ENCODE measurements around the gene HNRNPLL.
"Not testable (repeated sequence)": the region's sequence is repeated elsewhere in the genome, so short reads cannot be mapped to it uniquely, and the experiment has no call there.

The HNRNPLL gene

DNA sequence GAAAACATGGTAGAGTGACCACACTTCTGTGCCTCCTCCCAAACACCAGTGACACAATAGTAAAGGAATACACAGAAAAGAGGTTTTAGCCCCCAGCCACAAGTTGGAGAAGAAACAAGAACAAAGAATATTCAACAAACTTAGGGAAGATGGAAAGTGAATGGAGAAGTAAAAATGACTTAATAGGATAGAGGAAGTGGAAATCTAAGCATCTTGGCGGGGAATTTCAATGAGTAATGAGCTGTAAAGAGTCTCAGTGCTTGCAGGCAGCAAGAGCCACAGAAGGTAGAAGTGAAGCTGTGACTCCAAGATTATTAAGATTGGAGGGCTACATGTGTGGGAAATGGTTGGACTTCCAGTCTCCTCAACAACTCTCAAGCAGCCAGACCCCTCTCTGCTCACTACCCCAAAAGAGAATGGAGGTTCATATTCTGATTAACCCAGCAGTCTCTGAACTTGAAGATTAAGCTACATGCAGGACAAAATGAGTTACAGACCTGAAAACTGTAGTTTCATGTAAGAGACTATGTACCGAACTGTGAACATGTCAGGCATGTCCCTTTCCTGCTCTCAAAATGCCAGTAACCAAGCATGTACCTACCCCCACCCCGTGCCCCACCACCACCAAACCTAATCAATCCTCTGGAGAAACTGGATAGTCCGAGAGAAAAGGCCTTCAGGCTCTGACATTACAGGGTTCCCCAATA lies 16.9 kb upstream of the HNRNPLL start:
- no peak for DNase-seq

DNA sequence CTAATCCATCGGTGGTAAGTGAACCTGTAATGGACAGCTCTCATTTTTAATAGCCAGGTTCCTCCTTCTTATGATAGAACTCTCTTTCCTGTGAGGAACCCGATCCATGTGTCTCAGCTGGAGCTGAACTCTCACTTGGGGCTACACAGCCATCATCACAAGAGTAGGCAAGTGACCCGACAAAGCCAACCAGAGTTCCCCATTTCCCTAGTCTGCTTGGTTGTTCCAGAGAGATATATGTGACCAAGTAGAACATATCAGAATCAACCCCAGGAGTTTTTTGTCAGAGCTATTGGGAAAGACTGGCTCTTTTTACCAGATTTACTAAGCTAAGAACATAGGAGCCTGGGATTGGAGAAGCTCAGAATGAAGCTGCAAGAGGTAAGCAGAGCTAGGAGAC lies 14.6 kb upstream of the HNRNPLL start:
- DNase-seq: no peak

- no peak for DNase-seq
Measured at GRCh38 chr2:38615237-38615636, 12.5 kb upstream of the HNRNPLL start.

DNA sequence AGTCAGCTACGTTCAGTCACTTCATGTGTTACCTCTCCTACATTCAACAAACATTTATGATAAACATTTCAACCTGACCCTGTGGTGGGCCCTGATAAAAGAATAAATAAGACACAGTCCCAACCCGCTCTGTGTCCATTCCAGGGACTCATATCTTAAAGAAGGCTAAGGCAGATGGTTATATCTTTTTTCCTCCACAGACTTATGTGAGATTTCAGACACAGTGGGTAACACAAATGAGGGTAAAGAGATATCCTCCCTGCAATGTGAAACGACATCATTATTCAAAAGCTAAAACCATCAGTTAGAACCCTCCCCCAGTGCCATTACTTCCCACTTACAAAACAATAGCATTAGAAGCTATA lies 11.1 kb upstream of the HNRNPLL start:
- no peak for DNase-seq

DNA sequence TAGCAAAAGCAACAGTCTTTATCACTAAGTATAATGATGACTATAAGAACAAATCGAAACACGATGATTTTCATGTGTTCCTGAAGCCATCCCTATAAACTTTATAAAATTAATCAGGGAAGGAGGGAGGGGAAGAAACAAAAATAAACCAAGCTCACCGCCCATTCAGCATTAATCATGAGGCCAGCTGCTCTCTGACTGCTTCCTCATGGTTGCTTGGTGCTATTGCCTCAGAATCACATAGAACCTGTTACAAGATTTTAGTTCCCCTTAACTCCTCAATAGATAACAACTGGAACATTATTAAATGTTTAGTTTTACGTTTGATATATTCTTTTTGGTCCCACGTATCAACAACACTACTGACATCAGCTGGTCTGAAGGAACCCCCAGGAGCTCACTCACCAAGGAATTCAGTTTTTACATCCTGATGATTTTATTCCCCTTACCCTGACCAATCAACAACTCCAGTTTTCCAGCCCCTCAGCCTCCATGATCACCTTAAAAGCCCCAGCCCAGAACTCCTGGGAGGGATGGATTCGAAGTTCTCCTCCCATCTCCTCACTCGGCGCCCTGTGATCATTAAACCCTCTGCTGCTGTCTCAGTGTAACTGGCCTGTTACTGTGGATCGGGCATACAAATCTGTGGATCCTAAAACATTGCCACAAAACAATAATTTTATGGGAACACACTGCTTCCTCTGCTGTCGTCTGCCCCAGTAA lies 10.6 kb upstream of the HNRNPLL start:
- DNase-seq: no peak

DNA sequence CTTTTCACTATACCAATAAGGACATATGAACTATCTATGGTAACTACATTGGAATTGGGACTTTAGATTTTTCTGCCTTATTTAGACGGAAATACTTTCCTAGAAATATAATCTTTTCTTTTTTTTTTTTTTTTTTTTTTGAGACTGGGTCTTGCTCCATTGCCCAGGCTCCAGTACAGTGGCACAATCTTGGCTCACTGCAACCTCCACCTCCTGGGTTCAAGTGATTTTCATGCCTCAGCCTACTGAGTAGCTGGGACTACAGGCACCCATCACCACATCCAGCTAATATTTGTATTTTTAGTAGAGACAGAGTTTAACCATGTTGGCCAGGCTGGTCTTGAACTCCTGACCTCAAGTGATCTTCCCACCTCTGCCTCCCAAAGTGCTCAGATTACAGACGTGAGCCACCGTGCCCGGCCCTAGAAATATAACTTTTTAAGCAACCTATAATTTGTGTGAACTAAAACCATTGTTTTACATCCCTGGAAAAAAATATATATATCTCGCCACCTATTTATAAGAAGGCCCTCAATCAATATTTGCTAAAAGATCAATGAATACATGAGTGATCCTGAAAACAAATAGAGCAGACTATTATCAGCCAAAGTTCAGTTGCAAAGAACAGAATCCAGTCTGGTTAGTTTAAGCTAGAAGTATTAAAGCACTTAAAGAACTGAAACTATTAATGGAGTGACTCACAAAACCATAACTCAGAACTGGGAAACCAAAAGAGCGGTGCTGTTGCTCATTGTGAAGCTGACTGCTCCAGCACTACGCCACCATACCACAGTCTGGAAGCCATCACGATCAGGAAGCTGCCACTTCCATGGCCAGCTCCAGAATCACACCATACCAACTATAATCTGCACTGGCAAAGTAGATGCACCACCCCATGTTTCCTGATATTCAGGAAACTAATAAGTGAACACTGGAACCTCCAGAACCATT lies 8.4 kb upstream of the HNRNPLL start:
- DNase-seq: no peak

GRCh38 chr2:38609246-38609645 lies 6.5 kb upstream of the HNRNPLL start:
- DNase-seq: not testable (repeated sequence)

DNA sequence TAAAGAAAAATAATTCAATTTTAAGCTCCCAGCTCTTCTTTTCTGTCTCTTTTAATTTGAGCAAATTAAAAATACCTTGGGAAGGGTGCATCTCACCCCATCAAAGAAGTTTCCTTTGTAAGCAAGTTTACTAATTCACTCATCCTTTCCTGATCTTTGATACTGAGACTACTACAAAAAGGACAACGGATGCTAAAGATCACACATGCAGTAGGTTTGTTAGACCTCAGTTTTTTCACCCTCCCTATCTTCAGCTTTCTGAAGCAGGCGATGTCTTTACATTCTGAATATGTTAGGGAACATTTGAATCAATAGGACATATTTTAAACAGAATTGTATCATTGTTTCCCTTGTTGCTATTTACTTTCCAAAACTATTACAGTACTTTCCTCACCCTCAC lies 6.0 kb upstream of the HNRNPLL start:
- no peak for DNase-seq

DNA sequence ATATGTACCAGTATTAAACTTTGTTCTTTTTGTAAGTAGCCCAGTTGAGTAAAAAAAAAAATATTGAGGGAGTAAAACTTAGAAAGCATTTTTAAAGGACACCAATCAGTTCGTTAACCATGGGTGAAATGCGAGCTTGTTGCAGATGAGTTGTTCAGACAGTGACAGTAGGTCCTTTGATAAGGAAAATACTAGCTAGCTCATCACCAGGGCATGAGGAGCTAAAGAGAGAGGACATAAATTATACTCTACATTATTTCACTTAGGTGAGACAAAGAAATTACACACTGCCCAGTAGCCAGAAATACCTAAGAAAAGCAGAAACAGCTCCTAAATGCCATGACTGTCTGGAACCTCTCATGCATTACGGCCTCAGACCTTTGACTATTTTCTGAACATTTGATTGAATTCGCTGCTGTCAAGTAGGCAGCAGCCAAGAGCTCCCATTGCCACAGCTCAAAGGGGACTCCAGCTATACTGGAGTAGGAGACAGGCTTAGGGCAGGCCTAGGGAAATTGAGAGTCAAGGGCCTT lies 2.6 kb upstream of the HNRNPLL start:
- no peak for DNase-seq

DNA sequence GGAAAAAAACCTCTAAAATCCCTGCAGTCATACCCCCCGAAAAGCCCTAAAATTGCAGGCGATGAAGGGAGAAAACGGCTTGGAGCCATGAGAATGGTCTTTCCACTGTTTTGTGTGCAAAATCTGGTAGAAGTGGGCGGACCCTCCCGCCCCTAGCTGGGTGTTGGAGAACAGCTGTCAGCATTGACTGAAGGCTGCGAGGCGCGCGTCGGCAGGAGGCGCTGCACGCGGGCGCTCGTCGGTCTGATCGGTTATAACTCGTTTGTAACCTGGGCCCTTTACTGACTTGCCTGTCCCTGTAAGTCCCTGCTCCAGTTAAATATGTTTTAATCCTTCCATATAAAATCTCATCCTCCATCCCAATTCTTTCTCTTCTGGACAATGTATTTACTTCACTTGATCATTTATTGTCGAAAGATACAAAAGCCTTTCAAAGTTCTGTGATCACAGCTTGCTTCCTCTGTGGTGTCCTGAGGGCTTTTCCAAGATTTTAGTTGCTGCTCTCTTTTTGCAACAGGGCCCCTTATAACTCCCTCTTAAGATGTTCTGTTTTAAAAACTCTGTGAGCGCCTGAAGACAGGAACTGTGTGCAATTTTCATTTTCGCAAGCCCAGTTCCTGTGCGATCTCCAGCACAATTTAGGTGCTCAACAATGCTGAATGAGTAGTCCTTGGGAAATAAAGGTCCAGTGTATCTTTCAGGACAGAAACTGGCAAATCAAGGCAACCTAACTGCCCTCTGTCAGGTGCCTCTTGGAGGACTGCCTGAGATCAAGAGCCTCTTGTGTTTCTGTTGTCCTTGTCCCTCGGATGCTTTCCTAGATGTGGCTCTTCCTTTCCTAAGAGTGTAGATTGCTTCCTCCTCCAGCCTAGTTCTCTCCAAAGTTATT lies 918 bp upstream of the HNRNPLL start:
- peak; percentile 67 to 75 for DNase-seq

GRCh38 chr2:38602136-38602731 lies 494 bp downstream of the HNRNPLL start:
- no peak for DNase-seq

GRCh38 chr2:38601463-38602135 lies 1.1 kb downstream of the HNRNPLL start:
- no peak for DNase-seq

DNA sequence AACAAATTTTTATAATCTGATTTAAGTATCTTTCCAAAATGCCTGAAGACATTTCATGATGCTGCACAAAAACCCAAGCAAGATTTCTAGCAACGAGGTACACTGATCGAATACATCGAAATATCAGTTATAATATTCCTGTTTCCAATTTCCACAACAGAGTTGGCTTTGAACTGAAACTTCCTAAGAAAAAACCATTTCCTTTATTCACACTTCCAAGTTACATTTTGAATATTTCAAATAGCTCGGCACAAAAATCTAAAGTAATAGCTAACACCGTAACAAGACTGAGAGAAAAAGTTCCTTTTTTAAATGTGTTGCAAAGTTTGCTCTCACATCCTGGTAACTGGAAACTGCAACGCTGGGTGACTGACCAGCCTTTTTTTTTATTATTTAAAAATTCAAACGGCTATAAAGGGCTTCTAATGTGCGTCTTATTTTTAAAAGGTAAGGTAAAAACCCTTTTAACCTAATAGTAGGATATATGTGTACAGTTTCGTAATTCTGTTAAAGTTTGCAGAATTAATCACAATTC lies 1.7 kb downstream of the HNRNPLL start:
- DNase-seq: no peak

DNA sequence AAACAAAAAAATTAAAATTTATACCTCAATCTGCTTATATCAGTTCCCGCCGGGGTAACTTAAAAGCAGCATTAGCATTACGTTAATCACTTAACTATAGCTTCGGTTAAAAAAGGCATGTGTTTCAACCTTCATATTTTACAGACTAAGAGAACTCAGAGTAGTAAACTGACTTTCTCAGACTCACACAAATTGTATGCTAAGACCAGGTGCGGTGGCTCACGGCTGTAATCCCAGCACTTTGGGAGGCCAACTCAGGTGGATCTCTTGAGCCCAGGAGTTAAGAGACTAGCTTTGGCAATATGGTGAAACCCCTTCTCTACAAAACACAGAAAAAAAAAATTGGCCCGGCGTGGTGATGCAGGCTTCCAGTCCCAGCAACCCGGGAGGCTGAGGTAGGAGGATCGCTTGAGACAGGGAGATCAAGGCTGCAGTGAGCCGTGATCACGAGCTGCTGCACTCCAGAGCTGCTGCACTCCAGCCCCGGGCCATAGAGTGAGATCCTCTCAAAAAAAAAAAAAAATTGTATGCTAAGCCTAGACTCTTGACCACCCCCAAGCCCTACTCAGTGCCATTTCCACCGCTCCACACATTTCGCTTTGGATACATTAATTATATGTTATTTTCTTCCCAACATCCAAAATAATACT lies 2.4 kb downstream of the HNRNPLL start:
- peak in 1 of 2 experiments; percentile 20 for DNase-seq

DNA sequence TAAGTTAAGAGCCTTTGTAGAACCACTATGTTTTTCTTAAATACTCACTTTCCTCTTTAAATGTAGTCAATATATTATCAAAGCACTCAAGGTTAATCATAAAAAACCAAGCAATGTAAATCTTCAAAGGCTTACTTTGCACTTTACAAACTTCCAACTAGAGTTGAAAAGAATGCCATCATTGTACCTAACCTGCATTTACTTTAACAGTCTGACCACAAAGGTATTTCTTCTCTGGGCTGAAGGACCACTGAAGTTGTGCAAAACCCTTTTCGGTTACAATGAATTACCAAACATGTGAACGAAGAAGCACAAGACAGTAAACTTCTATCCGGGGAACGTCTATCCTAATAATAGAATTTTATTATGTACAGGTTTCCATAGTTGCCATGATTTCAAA lies 3.0 kb downstream of the HNRNPLL start:
- no peak for DNase-seq

GRCh38 chr2:38598991-38599295 lies 3.8 kb downstream of the HNRNPLL start:
- DNase-seq: no peak

- no peak for DNase-seq
Measured at GRCh38 chr2:38598200-38598990, 4.3 kb downstream of the HNRNPLL start.

DNA sequence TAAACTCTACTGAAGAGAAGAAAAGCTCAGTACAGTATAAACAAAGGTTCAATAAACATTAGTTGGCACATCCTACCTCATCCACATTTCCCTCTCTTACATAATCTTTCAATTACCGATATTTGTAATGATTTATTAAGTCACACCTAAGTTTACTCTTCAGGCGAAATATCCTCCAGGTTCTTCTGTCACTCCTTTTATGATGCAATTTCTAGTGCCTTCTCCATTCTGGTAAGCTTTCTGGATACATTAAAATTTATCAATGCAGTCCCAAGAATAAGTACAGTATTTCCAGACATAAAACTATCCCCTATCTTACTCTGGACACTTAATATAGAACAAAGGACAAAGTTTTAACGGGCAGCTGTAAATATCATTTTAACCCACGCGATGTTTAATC lies 5.6 kb downstream of the HNRNPLL start:
- DNase-seq: no peak

GRCh38 chr2:38596229-38596628 lies 6.5 kb downstream of the HNRNPLL start:
- no peak for DNase-seq

- DNase-seq: no peak
Measured at GRCh38 chr2:38592951-38593350, 9.8 kb downstream of the HNRNPLL start.
